H1 (cell line): ENCODE results near the gene TPRN. TPM values are rescaled to one million over a fixed set of nuclear protein-coding genes. Genes with fewer than 3 reads are reported as not detected.

Source experiments
- CTCF ChIA-PET: fragments of 300-600 bp; sonication (Branson Sonifier 250); formaldehyde crosslinking; loops from one replicate; lab custom pipeline; 2021; ENCODE audit not compliant: partially characterized antibody; lab: Charles Lee
- POLR2A ChIA-PET: fragments of 300-600 bp; sonication (Branson Sonifier 250); formaldehyde crosslinking; loops from one replicate; lab custom pipeline; 2021; ENCODE audit warnings: inconsistent platforms; ENCODE audit not compliant: partially characterized antibody; lab: Charles Lee
- DNase-seq, 2 experiments: peaks; one replicate each; pipeline versions ENCODE4 v3.0.0 to v3.0.0-alpha.2; 2010 to 2022; ENCODE audit warnings: low spot score in 2 of 2, low read depth in 1 of 2, mixed read lengths in 1 of 2
- FAIRE-seq: peaks from 2 replicates; lab custom pipeline; 2011; peaks lifted over from hg19 to GRCh38; lab: Jason Lieb, UNC
- H2AFZ ChIP-seq: 2 replicates; pipeline ENCODE4 v1.8.1; 2012; ENCODE audit warnings: low read length, inconsistent platforms
- H2AK5ac ChIP-seq: 2 replicates; pipeline ENCODE4 v1.6.1; 2013; ENCODE audit warnings: low read depth, low read length
- H2BK120ac ChIP-seq: replicated peaks from 2 replicates; pipeline ENCODE3; 2013; ENCODE audit warnings: low read depth, low read length, inconsistent platforms
- H2BK12ac ChIP-seq: 2 replicates; pipeline ENCODE4 v1.6.1; 2013; ENCODE audit warnings: low read depth, low read length
- H2BK15ac ChIP-seq: 2 replicates; pipeline ENCODE4 v1.6.1; 2013; ENCODE audit warnings: low read length
- H2BK20ac ChIP-seq: 2 replicates; pipeline ENCODE4 v1.6.1; 2013; ENCODE audit warnings: low read length
- H2BK5ac ChIP-seq: 2 replicates; pipeline ENCODE4 v1.6.1; 2013; ENCODE audit warnings: low read depth, low read length
- H3K14ac ChIP-seq: 2 replicates; pipeline ENCODE4 v1.6.1; 2013; ENCODE audit warnings: inconsistent platforms; ENCODE audit not compliant: insufficient read length
- H3K18ac ChIP-seq: 2 replicates; pipeline ENCODE4 v1.6.1; 2013; ENCODE audit warnings: low read length; ENCODE audit errors: extremely low read depth
- H3K23ac ChIP-seq: 2 replicates; pipeline ENCODE4 v1.6.1; 2013; ENCODE audit warnings: inconsistent platforms; ENCODE audit not compliant: insufficient read length
- H3K23me2 ChIP-seq: 2 replicates; pipeline ENCODE4 v1.6.1; 2013; ENCODE audit warnings: low read depth, low read length
- H3K27ac ChIP-seq: 2 replicates; pipeline ENCODE4 v1.6.1; 2011; ENCODE audit warnings: low read depth, low read length, inconsistent platforms
- H3K27me3 ChIP-seq, 4 experiments: replicated peaks in 1 of 4; 1 replicate in 1 of 4; 2 replicates in 3 of 4; pipeline versions ENCODE4 v1.6.1 to v1.8.1; 2011 to 2013; ENCODE audit warnings: low read length in 3 of 4, mild to moderate bottlenecking in 3 of 4, inconsistent platforms in 2 of 4, mixed read lengths in 2 of 4, moderate library complexity in 1 of 4; ENCODE audit not compliant: control insufficient read depth in 3 of 4, insufficient read depth in 3 of 4; ENCODE audit errors: extremely low read depth in 1 of 4
- H3K36me3 ChIP-seq, 4 experiments: 2 replicates each; pipeline versions ENCODE4 v1.6.1 to v1.8.1; 2011 to 2013; ENCODE audit warnings: mild to moderate bottlenecking in 4 of 4, low read length in 3 of 4, moderate library complexity in 2 of 4, control low read depth in 1 of 4, inconsistent platforms in 1 of 4; ENCODE audit not compliant: insufficient read depth in 4 of 4, control insufficient read depth in 2 of 4
- H3K4ac ChIP-seq: replicated peaks from 2 replicates; pipeline ENCODE3; 2013; ENCODE audit warnings: low read length, low read depth, mixed read lengths, inconsistent platforms; ENCODE audit not compliant: insufficient read length
- H3K4me1 ChIP-seq, 4 experiments: replicated peaks in 1 of 4; 1 replicate in 1 of 4; 2 replicates in 3 of 4; pipeline versions ENCODE4 v1.6.1 to v1.8.1; 2011 to 2013; ENCODE audit warnings: low read length in 3 of 4, inconsistent platforms in 2 of 4, mixed read lengths in 1 of 4; ENCODE audit not compliant: insufficient read depth in 4 of 4, control insufficient read depth in 3 of 4
- H3K4me2 ChIP-seq, 2 experiments: 2 replicates each; pipeline versions ENCODE4 v1.6.1 to v1.8.1; 2011 to 2013; ENCODE audit warnings: low read depth in 2 of 2, low read length in 2 of 2, control low read depth in 1 of 2, inconsistent platforms in 1 of 2, mild to moderate bottlenecking in 1 of 2; ENCODE audit not compliant: insufficient read depth in 1 of 2
- H3K4me3 ChIP-seq, 4 experiments: fragments of 200-600, 300-600 bp in 1 of 4; sonication (generic), shearing (Covaris generic), sonication (Bioruptor Twin) in 1 of 4; 2 replicates each; pipeline versions ENCODE4 v1.5.1 to v1.8.1; 2011 to 2016; ENCODE audit warnings: low read length in 4 of 4, low read depth in 3 of 4, control low read depth in 2 of 4, inconsistent platforms in 2 of 4, mild to moderate bottlenecking in 2 of 4, mixed read lengths in 1 of 4, moderate library complexity in 1 of 4; ENCODE audit not compliant: insufficient read depth in 2 of 4; ENCODE audit errors: extremely low read depth in 1 of 4
- H3K56ac ChIP-seq: replicated peaks from 2 replicates; pipeline ENCODE3; 2013; ENCODE audit warnings: low read depth, mild to moderate bottlenecking, mixed read lengths, low read length, inconsistent platforms; ENCODE audit not compliant: insufficient read length
- H3K79me1 ChIP-seq: 2 replicates; pipeline ENCODE4 v1.6.1; 2013; ENCODE audit warnings: low read depth, low read length, control low read depth
- H3K79me2 ChIP-seq, 2 experiments: 2 replicates each; pipeline versions ENCODE4 v1.6.1 to v1.8.1; 2012 to 2013; ENCODE audit warnings: low read length in 2 of 2, mild to moderate bottlenecking in 2 of 2, inconsistent platforms in 1 of 2; ENCODE audit not compliant: insufficient read depth in 2 of 2, control insufficient read depth in 1 of 2
- H3K9ac ChIP-seq, 4 experiments: replicated peaks in 1 of 4; 1 replicate in 1 of 4; 2 replicates in 3 of 4; pipeline versions ENCODE4 v1.6.1 to v1.8.1; 2011 to 2013; ENCODE audit warnings: low read depth in 3 of 4, low read length in 3 of 4, control low read depth in 2 of 4, mild to moderate bottlenecking in 2 of 4, moderate library complexity in 2 of 4, inconsistent platforms in 1 of 4; ENCODE audit errors: extremely low read depth in 1 of 4
- H3K9me3 ChIP-seq, 2 experiments: 2 replicates each; pipeline versions ENCODE4 v1.6.1 to v1.8.1; 2012 to 2013; ENCODE audit warnings: mild to moderate bottlenecking in 2 of 2, moderate library complexity in 2 of 2, control low read depth in 1 of 2, inconsistent platforms in 1 of 2, low read depth in 1 of 2, low read length in 1 of 2, mixed read lengths in 1 of 2; ENCODE audit not compliant: insufficient read depth in 2 of 2
- H4K20me1 ChIP-seq, 2 experiments: replicated peaks in 1 of 2; 2 replicates each; pipeline versions ENCODE3 to v1.8.1; 2011 to 2013; ENCODE audit warnings: inconsistent platforms in 2 of 2, low read length in 2 of 2, mild to moderate bottlenecking in 1 of 2; ENCODE audit not compliant: insufficient read depth in 2 of 2, control insufficient read depth in 1 of 2
- H4K5ac ChIP-seq: 2 replicates; pipeline ENCODE4 v1.6.1; 2013; ENCODE audit warnings: low read length, low read depth, mixed read lengths, inconsistent platforms; ENCODE audit not compliant: insufficient read length
- H4K8ac ChIP-seq: 2 replicates; pipeline ENCODE4 v1.8.0; 2013; ENCODE audit warnings: mild to moderate bottlenecking, moderate library complexity, low read length, inconsistent platforms; ENCODE audit not compliant: insufficient read depth; ENCODE audit errors: extremely low read depth
- H4K91ac ChIP-seq: replicated peaks from 2 replicates; pipeline ENCODE3; 2013; ENCODE audit warnings: low read length, mixed read lengths, inconsistent platforms; ENCODE audit not compliant: insufficient read length
- CBX8 ChIP-seq: fragments of 300-800, 300-1000 bp; sonication (generic); IDR thresholded peaks from 2 replicates; pipeline ENCODE4 v1.7.1; 2016; ENCODE audit warnings: low read depth, low read length, borderline replicate concordance
- WGBS, 2 experiments: shearing (Covaris generic) in 1 of 2; methylation state at CpG; one replicate each; pipeline versions ENCODE4 v1.1.6 to v1.1.7; 2013 to 2015; ENCODE audit warnings: low lambda C conversion rate in 2 of 2, mixed read lengths in 2 of 2, inconsistent platforms in 1 of 2, low coverage in 1 of 2, missing lambda C conversion rate in 1 of 2; ENCODE audit not compliant: insufficient replicate concordance in 2 of 2, insufficient coverage in 1 of 2, insufficient read length in 1 of 2; ENCODE audit errors: extremely low coverage in 1 of 2, missing lambda C conversion rate in 1 of 2; 5-methylcytosine and 5-hydroxymethylcytosine counted together
- polyA plus RNA-seq, 7 experiments: library from polyadenylated mRNA; depleted of rRNA in 3 of 7; stranded (reverse) in 5 of 7; unstranded in 2 of 7; fragments of >200 nt in 5 of 7; fragments of 200-250 nt in 2 of 7; gene quantifications; 1 replicate in 5 of 7; 2 replicates in 1 of 7; 4 replicates in 1 of 7; pipeline versions ENCODE4 v1.2.1 to v1.2.3, GENCODE V29; 2011 to 2013; ENCODE audit warnings: missing spikeins in 2 of 7, mixed read lengths in 2 of 7
- total RNA-seq: library from RNA; stranded (reverse); fragmentation: NEBNext Ultra II Directional; extraction: Animal tissue kit (Norgen Biotek cat#: 25700); gene quantifications from 2 replicates; pipeline ENCODE4 v1.2.1, GENCODE V29; 2021
- TF ChIP-seq, protein P1 (sequence below), 3 experiments: IDR thresholded peaks; 1 replicate in 2 of 3; 2 replicates in 1 of 3; pipeline versions ENCODE4 v1.5.1 to v1.6.1; 2011; ENCODE audit warnings: low read length in 3 of 3, mild to moderate bottlenecking in 3 of 3, inconsistent platforms in 2 of 3, low read depth in 1 of 3, moderate library complexity in 1 of 3; ENCODE audit not compliant: insufficient read depth in 1 of 3; ENCODE audit errors: control extremely low read depth in 1 of 3

TPRN gene
- total and polyA plus RNA-seq, 2 of the 8 experiments (the other 6 are each of a cell fraction or from before 2014, with no cell fraction given): 9.7 to 23.2 TPM

DNA sequence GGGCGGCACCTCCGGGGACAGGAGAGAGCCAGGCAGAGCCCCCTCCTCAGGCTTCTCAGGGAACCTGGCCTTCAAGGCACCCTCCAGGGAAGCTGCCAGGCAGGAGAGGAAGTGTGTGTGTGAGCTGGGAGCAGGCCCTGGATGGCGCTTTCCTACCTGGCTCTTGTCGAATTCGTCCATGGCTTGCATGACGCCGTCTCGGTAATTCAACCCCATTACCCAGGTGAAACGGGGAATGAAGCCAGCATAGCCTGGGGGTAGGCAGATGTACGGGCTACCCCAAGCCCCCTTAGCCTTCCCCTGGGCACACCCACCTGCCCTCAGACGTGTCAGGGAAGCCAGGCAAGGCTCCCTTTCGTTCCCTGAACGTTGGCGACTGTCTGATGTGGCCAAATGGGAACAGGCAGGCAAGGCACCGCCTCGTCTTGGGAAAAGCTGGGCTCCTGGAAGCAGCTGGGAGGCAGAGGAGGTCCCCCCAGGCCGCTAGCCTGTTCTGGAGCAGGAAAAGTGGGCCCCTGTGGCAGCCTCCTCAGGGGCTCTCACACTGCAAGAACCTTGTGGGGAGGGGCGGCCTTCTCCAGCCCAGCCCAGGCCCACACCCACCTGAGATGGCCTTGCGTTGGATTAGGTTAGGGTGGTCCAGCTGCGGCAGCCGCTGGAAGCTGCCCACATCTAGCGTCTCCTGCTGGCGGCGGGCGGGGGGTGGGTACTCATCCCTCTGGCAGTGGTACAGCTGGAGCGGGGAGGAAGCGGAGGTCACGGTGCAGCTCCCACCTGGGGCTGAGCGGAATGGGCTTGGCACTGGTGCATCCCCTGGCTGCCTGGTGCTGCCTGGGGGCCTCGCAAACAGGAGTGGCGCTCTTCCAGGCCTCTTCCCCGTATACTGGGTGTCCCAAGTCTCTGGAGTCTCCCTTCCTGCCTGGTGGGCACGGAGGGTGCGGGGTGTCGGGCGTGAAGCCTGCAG, 44.2 kb upstream of the TPRN start:
- WGBS, 2 experiments: 74% methylated on average over 32 of the region's 36 CpGs; no CpG with 5 or more reads in 1 of the 2 experiments
- Histone ChIP-seq H2AK5ac (no peak overlapping the region), H3K79me2 (peaks cover 0 to 13% of the 10 kb centered on the region in 2 experiments; a peak in 2 of 4 replicates), H3K36me3 (peaks cover 6 to 18% (median 15%) of the 10 kb centered on the region in 4 experiments; a peak in 7 of 8 replicates), H3K4me2 (peak overlapping the region; percentile 14 to 15; a peak in 1 of 4 replicates), H3K79me1 (peaks cover 5% of the 10 kb centered on the region), H3K27ac (no peak overlapping the region), H2BK5ac (peak overlapping the region; percentile 71; the same call in 1 of the 2 replicates), H4K20me1 (peaks cover 15 to 17% of the 10 kb centered on the region in 2 experiments), H3K4me1 (peaks cover 0 to 20% (median 11%) of the 10 kb centered on the region in 4 experiments; a peak in 5 of 7 replicates), H2BK120ac (no peak overlapping the region), H3K14ac (no peak overlapping the region), H2AFZ (no peak overlapping the region), H3K23me2 (peaks cover 5% of the 10 kb centered on the region; the same call in 1 of the 2 replicates), H4K91ac (no peak overlapping the region), H2BK12ac (no peak overlapping the region), H3K4ac (no peak overlapping the region), H3K9me3 (no peaks in the 10 kb centered on the region), H3K56ac (no peak overlapping the region), H2BK15ac (peak overlapping the region; percentile 40; the same call in 1 of the 2 replicates), H4K8ac (peak overlapping the region; percentile 76), H3K4me3 (no peak overlapping the region), H3K27me3 (no peaks in the 10 kb centered on the region; a peak in 2 of 7 replicates), H4K5ac (no peak overlapping the region), H3K18ac (peak overlapping the region; percentile 48; the same call in 1 of the 2 replicates), H2BK20ac (no peak overlapping the region), H3K9ac (no peak overlapping the region), H3K23ac (no peak overlapping the region)
- FAIRE-seq (no peak), DNase-seq (no peak)
- CTCF ChIA-PET: interaction anchor here (0.6 to 3.3 kb wide), 11 partner anchors 7 to 78 kb away, joined by 3 to 26 read pairs (median 4); partner anchors contain the start of genes CYSRT1 and NELFB
- TF ChIP-seq, protein P1, sequence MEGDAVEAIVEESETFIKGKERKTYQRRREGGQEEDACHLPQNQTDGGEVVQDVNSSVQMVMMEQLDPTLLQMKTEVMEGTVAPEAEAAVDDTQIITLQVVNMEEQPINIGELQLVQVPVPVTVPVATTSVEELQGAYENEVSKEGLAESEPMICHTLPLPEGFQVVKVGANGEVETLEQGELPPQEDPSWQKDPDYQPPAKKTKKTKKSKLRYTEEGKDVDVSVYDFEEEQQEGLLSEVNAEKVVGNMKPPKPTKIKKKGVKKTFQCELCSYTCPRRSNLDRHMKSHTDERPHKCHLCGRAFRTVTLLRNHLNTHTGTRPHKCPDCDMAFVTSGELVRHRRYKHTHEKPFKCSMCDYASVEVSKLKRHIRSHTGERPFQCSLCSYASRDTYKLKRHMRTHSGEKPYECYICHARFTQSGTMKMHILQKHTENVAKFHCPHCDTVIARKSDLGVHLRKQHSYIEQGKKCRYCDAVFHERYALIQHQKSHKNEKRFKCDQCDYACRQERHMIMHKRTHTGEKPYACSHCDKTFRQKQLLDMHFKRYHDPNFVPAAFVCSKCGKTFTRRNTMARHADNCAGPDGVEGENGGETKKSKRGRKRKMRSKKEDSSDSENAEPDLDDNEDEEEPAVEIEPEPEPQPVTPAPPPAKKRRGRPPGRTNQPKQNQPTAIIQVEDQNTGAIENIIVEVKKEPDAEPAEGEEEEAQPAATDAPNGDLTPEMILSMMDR (IDR thresholded peaks at IDR 0.05; ENCODE audit: control extremely low read depth in 1 of 3, insufficient read depth in 1 of 3, low read depth in 1 of 3, low read length in 3 of 3): peak in 1 of 3 experiments; percentile 21; a peak in 1 of 4 replicates
- TF ChIP-seq CBX8: no peak
- POLR2A ChIA-PET: interaction anchor here (0.8 to 69.9 kb wide), 9 partner anchors 10 to 384 kb away, joined by 3 to 1462 read pairs (median 5); partner anchors contain the start of genes CYSRT1, NDOR1, NELFB and NPDC1
